Prostate gland (tissue), 2 donors: ENCODE results near the gene SIRT2. TPM values are rescaled to one million over a fixed set of nuclear protein-coding genes. Genes with fewer than 3 reads are reported as not detected.

Source experiments
- DNase-seq: peaks from one replicate; pipeline ENCODE4 v3.0.0-alpha.2; 2019; ENCODE audit warnings: low spot score
- H3K27ac ChIP-seq, 2 donors: fragments of 200-600 bp; sonication (generic); 2 replicates each; pipeline ENCODE4 v1.5.1; 2017 to 2019
- H3K27me3 ChIP-seq: fragments of 200-600 bp; sonication (generic); replicated peaks from 2 replicates; pipeline ENCODE4 v1.5.1; 2019; ENCODE audit not compliant: insufficient read depth
- H3K36me3 ChIP-seq, 2 donors: fragments of 200-600 bp; sonication (generic); 1 replicate in 1 of 2; 2 replicates in 1 of 2; pipeline versions ENCODE4 v1.5.1 to v1.8.1; 2017 to 2019
- H3K4me1 ChIP-seq: fragments of 200-600 bp; sonication (generic); replicated peaks from 2 replicates; pipeline ENCODE4 v1.5.1; 2019
- H3K4me3 ChIP-seq, 2 donors: fragments of 200-600 bp; sonication (generic); 2 replicates each; pipeline ENCODE4 v1.5.1; 2017 to 2019
- H3K9me3 ChIP-seq: fragments of 200-600 bp; sonication (generic); 2 replicates; pipeline ENCODE4 v1.5.1; 2017
- CTCF ChIP-seq, 4 experiments: fragments of 200-600 bp in 2 of 4; fragments of 450-650 bp in 2 of 4; sonication (generic) in 2 of 4; IDR thresholded peaks; 1 replicate in 3 of 4; 2 replicates in 1 of 4; pipeline ENCODE4 v1.5.1; 2016 to 2019; ENCODE audit warnings: antibody characterized with exemption in 4 of 4, mild to moderate bottlenecking in 2 of 4, moderate library complexity in 2 of 4
- POLR2A ChIP-seq: fragments of 450-650 bp; IDR thresholded peaks from one replicate; pipeline ENCODE4 v1.6.1; 2016; ENCODE audit warnings: antibody characterized with exemption, mild to moderate bottlenecking
- POLR2AphosphoS5 ChIP-seq: sonication (generic); formaldehyde crosslinking; IDR thresholded peaks from one replicate; pipeline ENCODE4 v1.6.1; 2017; ENCODE audit warnings: antibody characterized with exemption
- WGBS: methylation state at CpG from one replicate; pipeline ENCODE4 v1.1.5; 2018; 5-methylcytosine and 5-hydroxymethylcytosine counted together
- intact Hi-C: fragments of 100-400 bp; cut with DNase I; formaldehyde crosslinking; loops from one replicate; pipeline ENCODE4 v1.14.2; 2022
- total RNA-seq, 2 donors: library from RNA; depleted of rRNA; stranded (reverse); fragments of >200 nt; gene quantifications; one replicate each; pipeline ENCODE4 v1.1.0, GENCODE V29; 2016

Gene SIRT2
- total RNA-seq, 2 donors from 2014 or later: 55.8 to 89.0 TPM

DNA sequence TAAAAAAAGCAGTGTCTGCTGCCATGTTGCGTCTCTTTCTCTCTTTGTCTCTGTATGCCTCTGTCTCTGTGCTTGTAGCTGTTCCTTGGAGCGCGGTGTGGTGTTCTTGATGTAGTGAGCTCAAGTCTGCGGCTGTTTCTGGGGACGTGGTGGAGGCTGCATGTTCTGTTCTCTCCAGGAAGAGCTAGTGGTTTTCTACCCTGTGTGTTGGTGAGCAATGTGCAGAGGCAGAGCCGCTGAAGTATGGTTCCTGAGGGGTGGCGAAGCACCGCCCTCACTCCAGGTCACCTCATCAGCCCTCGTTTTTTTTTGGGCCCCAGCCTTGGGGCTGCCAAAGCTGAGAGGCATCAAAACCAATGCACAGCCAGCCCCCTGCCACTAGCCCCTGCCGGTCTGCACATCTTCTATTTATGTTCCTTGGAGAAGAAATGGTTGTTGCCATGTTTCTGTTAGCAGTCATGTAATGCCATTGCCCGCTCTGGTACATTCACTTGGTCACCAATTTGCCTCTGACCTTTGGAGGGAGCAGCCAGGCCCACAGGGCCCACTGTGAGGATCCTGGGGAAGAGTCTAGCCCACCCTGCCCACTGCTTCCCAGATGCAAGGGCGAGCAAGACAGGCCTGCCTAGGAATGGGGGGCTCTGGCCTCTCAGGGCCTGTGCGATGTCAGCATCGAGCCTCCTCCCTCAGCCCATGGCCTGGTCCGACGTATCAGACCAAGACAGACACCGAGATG, 56.8 kb downstream of the SIRT2 start:
- Histone ChIP-seq H3K27me3 (no peaks in the 10 kb centered on the region), H3K27ac (no peak overlapping the region), H3K4me1 (peaks cover 15% of the 10 kb centered on the region), H3K36me3 (peaks cover 50 to 58% of the 10 kb centered on the region in 2 donors), H3K4me3 (no peak overlapping the region), H3K9me3 (no peaks in the 10 kb centered on the region)
- DNase-seq: no peak
- intact Hi-C loops: no loop called here
- 86% methylated on average over 17 of the region's 17 CpGs for WGBS
- no peak for TF ChIP-seq CTCF (IDR thresholded peaks at IDR 0.05)
- TF ChIP-seq POLR2AphosphoS5: no peak
- TF ChIP-seq POLR2A: no peak

DNA sequence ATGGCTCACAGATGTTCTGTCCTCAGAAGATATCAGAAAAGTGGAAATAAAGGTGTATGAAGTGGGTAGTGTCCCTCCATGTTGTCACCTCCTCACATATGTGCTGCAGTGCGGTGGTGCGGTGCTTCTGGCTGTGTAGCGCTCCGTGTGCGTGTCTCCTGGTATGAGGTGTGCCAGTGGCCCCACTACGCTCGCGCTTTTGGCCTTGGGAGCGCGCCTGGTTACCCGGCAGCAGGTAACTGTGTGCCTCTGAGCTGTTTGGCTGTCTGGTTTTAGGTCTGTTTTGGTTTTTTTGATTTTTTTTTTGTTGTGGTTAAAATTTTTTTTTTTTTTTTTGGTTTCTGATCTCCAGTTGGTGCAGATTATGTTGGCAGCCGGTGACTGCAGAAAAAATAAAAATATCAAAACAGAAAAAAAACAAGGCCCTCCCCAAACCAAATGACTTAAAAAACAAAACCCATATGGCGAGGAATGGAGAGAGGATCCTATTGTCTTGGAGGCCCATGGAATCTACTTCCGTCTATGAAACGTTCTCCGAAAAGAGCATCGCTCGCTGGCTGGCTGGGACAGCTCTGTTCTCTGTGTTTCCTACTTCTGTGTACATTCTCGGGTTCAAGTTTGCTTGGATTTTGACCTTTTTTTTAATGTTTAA, 57.5 kb downstream of the SIRT2 start:
- Histone ChIP-seq H3K9me3 (no peaks in the 10 kb centered on the region), H3K4me1 (peaks cover 18% of the 10 kb centered on the region), H3K27ac (peak overlapping the region in 1 of 2 donors; percentile 81), H3K27me3 (no peaks in the 10 kb centered on the region), H3K4me3 (no peak overlapping the region), H3K36me3 (peaks cover 50 to 60% of the 10 kb centered on the region in 2 donors)
- DNase-seq: no peak
- 90% methylated on average over 19 of the region's 19 CpGs for WGBS
- no peak for TF ChIP-seq POLR2AphosphoS5
- TF ChIP-seq POLR2A: no peak
- TF ChIP-seq CTCF (IDR thresholded peaks at IDR 0.05): no peak
- intact Hi-C loops: no loop called here

GRCh38 chr19:38841180-38841766, 58.1 kb downstream of the SIRT2 start:
- Histone ChIP-seq H3K4me1 (peaks cover 22% of the 10 kb centered on the region), H3K27ac (peak overlapping the region; percentile 2 to 81), H3K36me3 (peaks cover 47 to 55% of the 10 kb centered on the region in 2 donors), H3K27me3 (no peaks in the 10 kb centered on the region), H3K4me3 (no peak overlapping the region), H3K9me3 (no peaks in the 10 kb centered on the region)
- intact Hi-C loops: no loop called here
- no peak for TF ChIP-seq POLR2AphosphoS5
- no peak for TF ChIP-seq CTCF (IDR thresholded peaks at IDR 0.05)
- TF ChIP-seq POLR2A: no peak
- no peak for DNase-seq
- 91% methylated on average over 12 of the region's 12 CpGs for WGBS

DNA sequence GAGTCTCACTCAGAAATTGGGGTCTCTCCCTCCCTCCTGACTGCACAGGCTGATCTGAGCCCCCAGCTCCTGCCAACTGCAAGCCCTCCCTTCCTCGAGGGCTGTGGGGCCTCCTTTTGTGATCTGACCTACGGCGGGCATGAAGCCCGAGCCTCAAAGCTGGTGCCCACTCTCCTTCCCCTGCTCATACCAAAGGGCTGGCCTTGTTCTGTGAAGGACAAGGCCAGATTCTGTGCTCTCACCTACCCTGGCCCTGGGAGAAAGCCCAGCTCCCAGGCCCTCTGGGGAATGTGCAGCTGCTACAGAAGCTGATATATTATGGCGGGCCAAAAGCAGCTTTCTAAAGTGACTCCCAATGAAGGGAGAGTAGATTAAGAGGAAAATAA, 58.8 kb downstream of the SIRT2 start:
- intact Hi-C loops: no loop called here
- H3K4me1 ChIP-seq: peaks cover 27% of the 10 kb centered on the region
- TF ChIP-seq CTCF (IDR thresholded peaks at IDR 0.05): no peak
- 74% methylated on average over 5 of the region's 5 CpGs for WGBS
- H3K27me3 ChIP-seq: no peaks in the 10 kb centered on the region
- peak overlapping the region; percentile 2 to 81 for H3K27ac ChIP-seq
- no peaks in the 10 kb centered on the region for H3K9me3 ChIP-seq
- H3K36me3 ChIP-seq: peaks cover 40 to 51% of the 10 kb centered on the region in 2 donors
- no peak for DNase-seq
- H3K4me3 ChIP-seq: no peak overlapping the region
